Cardiac fibroblast (primary cell): ENCODE measurements around the gene EFL1.
"Not testable (repeated sequence)": the region's sequence is repeated elsewhere in the genome, so short reads cannot be mapped to it uniquely, and the experiment has no call there.

Experiments
- DNase-seq, 2 donors: peaks; one replicate each; pipeline versions ENCODE4 v3.0.0 to v3.0.0-alpha.2; 2010; ENCODE audit warnings: low read depth in 2 of 2
- H3K4me3 ChIP-seq, 2 donors: replicated peaks in 1 of 2; 1 replicate in 1 of 2; 2 replicates in 1 of 2; pipeline ENCODE4 v1.5.1; 2011; ENCODE audit warnings: low read depth in 2 of 2, low read length in 2 of 2, mild to moderate bottlenecking in 2 of 2, moderate library complexity in 1 of 2
- TF ChIP-seq, protein P1 (sequence below): IDR thresholded peaks from one replicate; pipeline ENCODE4 v1.5.1; 2011; ENCODE audit warnings: low read depth, mild to moderate bottlenecking, low read length, inconsistent platforms

EFL1 gene

DNA sequence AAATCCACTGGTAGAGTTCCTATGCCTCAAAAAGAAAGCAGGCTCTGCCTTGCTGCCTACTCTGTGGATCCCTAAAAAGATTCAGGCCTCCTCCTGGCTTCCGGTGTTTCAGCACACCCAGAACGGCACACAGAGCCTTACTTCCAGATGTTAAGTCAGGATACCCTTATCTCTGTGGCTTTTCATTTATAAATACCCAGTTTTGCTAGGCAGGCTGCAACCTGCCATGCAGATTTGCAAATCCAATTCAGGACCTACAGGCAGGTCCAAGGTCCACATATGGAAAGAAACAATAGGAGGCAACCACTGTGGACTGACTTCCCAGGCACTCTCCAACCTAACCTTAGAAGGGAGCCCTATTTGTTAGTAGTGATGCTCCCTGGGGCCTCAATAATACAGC, 30.7 kb downstream of the EFL1 start:
- H3K4me3 ChIP-seq = no peak overlapping the region
- TF ChIP-seq, protein P1, sequence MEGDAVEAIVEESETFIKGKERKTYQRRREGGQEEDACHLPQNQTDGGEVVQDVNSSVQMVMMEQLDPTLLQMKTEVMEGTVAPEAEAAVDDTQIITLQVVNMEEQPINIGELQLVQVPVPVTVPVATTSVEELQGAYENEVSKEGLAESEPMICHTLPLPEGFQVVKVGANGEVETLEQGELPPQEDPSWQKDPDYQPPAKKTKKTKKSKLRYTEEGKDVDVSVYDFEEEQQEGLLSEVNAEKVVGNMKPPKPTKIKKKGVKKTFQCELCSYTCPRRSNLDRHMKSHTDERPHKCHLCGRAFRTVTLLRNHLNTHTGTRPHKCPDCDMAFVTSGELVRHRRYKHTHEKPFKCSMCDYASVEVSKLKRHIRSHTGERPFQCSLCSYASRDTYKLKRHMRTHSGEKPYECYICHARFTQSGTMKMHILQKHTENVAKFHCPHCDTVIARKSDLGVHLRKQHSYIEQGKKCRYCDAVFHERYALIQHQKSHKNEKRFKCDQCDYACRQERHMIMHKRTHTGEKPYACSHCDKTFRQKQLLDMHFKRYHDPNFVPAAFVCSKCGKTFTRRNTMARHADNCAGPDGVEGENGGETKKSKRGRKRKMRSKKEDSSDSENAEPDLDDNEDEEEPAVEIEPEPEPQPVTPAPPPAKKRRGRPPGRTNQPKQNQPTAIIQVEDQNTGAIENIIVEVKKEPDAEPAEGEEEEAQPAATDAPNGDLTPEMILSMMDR = no peak
- DNase-seq = no peak

DNA sequence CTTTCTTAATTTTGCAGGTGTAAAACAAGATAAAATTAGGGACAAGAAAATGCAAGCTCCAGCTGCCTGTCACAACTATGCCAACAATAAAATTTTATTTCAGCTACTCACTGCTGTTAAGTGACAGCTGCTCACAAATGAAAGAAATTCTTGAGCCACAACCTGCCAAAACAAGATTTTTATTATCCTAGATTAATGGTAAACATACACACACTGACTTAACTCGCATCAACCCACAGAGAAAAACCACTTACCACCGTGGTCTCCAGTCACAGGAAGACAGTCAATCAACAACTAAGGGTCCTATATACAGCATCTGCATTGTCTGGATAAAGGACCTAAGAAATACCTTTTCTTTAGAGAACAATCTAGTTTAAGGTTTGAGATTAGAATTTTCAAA, 31.3 kb downstream of the EFL1 start:
- no peak for DNase-seq
- TF ChIP-seq, protein P1 = no peak

DNA sequence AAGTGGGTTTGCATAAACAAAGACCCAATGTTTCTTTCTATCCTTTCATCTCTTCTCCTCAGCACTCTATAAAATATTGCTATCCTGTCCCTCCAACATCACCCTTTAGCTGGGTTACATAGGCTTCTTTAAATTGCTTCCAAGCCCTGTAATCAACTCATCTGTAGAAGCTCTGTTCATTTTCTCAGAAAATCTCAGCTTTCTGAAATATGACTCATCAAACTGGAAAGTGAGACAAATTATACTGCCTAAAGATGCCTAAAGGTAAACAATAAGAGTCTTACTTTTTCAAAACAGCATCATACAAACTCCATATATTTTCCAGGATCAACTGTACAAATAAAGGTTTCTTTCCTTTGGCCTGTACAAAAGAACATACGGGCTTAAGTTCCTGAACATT, 33.8 kb downstream of the EFL1 start:
- TF ChIP-seq, protein P1 = no peak
- no peak for DNase-seq
- H3K4me3 ChIP-seq = no peak overlapping the region

More for the DNA sequence above, 31.3 kb downstream of the EFL1 start:
- H3K4me3 ChIP-seq = no peak overlapping the region

DNA sequence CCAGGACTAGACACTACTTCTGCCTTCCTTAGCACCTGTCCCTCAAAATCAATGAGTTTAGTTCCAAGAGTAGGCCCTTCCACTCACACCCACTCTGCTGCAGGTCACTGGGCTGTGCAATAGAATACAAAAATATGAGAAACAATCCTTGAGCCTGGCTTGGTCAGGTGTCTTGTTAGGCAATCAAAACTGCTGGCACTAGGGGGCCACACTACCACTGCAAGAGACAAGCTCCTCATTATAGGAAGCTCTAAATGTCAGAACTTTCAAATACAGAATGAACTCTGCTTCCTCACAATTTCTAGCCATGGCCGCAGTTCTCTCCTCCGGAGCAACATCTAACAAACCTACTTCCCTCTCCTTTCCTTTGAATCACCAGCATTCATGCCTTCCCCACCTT, 41.0 kb downstream of the EFL1 start:
- H3K4me3 ChIP-seq = not testable (repeated sequence)
- DNase-seq = peak; percentile 24 to 46
- TF ChIP-seq, protein P1 = peak; percentile 12

DNA sequence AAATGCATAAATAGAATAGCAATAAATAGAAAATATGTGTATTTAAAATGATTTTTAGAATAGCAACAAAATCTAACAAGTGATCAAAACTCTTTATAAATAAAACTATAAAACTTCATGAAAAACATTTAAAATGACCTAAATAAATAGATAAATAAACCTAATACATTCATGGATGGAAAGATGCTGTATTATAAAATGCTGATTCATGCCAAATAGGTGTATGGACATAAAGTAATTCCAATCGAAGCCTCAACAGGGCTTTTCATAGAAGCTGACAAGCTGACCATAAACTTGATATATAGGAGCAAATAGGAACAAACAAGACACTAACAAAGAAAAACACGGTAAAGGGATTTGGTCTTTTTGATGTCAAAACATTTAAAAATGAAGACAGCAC, 46.4 kb downstream of the EFL1 start:
- DNase-seq = not testable (repeated sequence)

DNA sequence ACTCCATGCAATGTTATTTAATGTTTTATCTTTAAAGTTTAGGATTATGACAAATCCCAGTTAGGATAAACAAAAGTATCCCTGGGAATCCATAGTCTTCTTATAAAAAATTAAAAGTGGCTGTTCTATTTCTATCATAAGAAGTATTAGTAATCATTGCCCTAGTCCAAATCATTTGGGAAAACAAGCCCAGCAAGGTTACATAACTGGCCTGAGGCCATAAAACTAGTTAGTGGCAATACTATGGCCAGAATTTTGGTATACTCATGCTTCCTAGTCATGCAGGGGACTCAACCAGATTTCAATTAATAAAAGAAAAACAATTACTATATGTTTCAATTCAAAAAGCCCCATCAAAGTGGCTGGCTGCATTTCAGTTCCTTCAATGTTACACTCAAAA, 50.3 kb downstream of the EFL1 start:
- peak in 1 of 2 donors; percentile 36 for DNase-seq
- not testable (repeated sequence) for H3K4me3 ChIP-seq

More for the DNA sequence above, 46.4 kb downstream of the EFL1 start:
- not testable (repeated sequence) for H3K4me3 ChIP-seq

DNA sequence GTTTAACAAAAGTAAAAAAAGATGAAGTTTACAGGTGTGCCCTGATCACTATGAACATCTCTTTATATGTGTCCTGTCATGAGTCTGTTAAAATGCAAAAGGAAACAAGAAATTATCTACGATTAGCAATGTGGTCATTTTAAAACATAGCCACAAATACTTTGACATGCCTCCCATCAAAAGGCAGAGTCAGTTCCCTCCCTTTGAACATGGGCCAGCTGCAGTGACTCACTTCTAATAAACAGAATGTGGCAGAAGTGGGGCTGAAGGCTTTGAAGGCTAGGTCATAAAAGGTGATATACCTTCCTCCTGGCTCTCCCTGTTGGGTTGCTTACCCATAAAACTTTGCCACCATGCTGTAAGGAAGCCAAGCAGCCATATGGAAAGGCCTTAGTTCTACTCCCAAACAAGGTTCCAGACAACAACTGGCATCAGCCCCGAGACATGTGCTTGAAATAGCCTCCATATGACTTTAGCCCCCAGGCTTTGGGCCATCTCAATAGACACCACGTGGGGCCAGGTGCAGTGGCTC, 52.4 kb downstream of the EFL1 start:
- not testable (repeated sequence) for H3K4me3 ChIP-seq
- DNase-seq = peak; percentile 8 to 26

DNA sequence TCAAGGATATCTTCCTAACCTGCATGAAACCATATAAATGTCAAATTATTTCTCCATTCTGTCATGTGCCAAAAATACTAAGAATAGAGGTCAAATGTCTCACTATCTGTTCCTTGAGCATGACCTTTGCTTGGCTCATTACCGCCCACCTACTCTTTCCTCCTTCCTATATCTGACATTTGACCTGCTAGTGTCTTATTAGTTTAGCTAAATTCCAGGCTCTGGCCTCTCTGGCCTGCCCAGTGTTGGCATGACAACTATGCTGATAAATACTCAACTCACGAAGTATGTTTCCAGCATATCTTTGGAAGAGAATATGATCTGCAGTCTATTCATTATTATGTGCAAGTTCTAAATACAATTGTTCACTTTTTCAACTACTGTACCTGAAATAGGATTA, 58.0 kb downstream of the EFL1 start:
- not testable (repeated sequence) for DNase-seq, H3K4me3 ChIP-seq

DNA sequence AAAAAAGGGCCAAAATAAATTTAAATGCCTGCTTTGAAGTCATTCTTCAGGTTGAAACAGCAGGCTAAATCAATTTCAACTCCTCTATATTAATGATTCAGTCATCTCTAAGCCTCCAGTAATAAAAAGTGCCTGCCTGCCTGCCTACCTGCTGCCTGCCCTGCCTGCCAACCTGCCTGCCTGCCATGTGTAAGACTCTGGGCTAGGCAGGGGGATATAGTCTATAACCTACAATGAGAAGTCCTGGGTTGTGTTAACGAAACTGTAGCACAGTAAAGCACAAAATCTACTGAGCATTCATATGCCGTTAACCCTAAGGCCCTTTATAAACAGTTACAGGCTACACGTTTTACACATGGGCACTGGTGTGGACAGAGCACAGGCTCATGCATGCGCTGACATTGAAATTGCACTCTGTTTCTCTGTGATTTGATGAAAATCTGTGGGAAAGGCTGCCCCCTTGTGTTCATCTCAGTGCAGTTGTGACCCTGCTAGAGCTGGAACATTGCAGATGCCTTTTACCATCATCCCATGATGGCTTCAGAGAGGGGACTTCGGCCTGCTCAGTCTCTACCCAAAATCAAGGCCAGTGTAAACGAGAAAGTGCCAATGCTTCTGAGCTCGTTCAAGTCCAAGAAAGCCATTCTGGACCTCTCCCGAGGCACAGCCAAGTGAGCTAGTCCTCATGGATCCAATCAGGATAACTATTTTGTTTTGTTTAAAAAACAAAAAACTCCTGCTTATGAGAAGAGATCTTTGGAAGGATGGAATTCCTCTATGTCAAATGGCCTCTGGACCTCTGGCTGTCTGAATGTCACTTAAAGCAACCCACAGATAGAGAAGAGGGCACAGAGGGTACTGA, 64.6 kb downstream of the EFL1 start:
- H3K4me3 ChIP-seq = no peak overlapping the region
- peak; percentile 81 to 84 for DNase-seq
- TF ChIP-seq, protein P1 = peak; percentile 67
